Endometrial microvascular endothelial cells (primary cell): ENCODE measurements around the gene FOXN1. TPM values are rescaled to one million over a fixed set of nuclear protein-coding genes. Genes with fewer than 3 reads are reported as not detected.

ENCODE experiments used
- in situ Hi-C: cut with HindIII; loops from 2 replicates; pipeline ENCODE4 v1.10.0; 2017; ENCODE audit warnings: low sequenced_read_pairs, low pct_unique_long_range_greater_than_20kb; ENCODE audit errors: inconsistent ontology term
- total RNA-seq: library from RNA; depleted of rRNA; stranded (reverse); fragments of >200 nt; gene quantifications from one replicate; pipeline ENCODE4 v1.2.3, GENCODE V29; 2015; ENCODE audit errors: inconsistent ontology term

The FOXN1 gene
- total RNA-seq, 1 donor from 2014 or later: not detected

- in situ Hi-C loops: no loop called here
Observed at GRCh38 chr17:28534740-28535375, 28.7 kb downstream of the FOXN1 start.

GRCh38 chr17:28536532-28537218, 30.5 kb downstream of the FOXN1 start:
- in situ Hi-C loops: no loop called here

GRCh38 chr17:28537219-28537610, 31.1 kb downstream of the FOXN1 start:
- in situ Hi-C loops: no loop called here

GRCh38 chr17:28538296-28538895, 32.2 kb downstream of the FOXN1 start:
- in situ Hi-C loops: no loop called here

- in situ Hi-C loops: no loop called here
Observed at GRCh38 chr17:28540231-28540630, 34.1 kb downstream of the FOXN1 start.

- in situ Hi-C loops: no loop called here
Observed at GRCh38 chr17:28541439-28541838, 35.3 kb downstream of the FOXN1 start.

- in situ Hi-C loops: no loop called here
Observed at GRCh38 chr17:28544402-28545140, 38.4 kb downstream of the FOXN1 start.

GRCh38 chr17:28545141-28545503, 39.0 kb downstream of the FOXN1 start:
- in situ Hi-C loops: no loop called here

GRCh38 chr17:28545787-28546415, 39.8 kb downstream of the FOXN1 start:
- in situ Hi-C loops: no loop called here

GRCh38 chr17:28547096-28547622, 41.0 kb downstream of the FOXN1 start:
- in situ Hi-C loops: no loop called here

- in situ Hi-C loops: no loop called here
Observed at GRCh38 chr17:28547623-28548416, 41.7 kb downstream of the FOXN1 start.

GRCh38 chr17:28548417-28549130, 42.4 kb downstream of the FOXN1 start:
- in situ Hi-C loops: no loop called here

GRCh38 chr17:28549236-28550132, 43.3 kb downstream of the FOXN1 start:
- in situ Hi-C loops: no loop called here

- in situ Hi-C loops: no loop called here
Observed at GRCh38 chr17:28550858-28551257, 44.7 kb downstream of the FOXN1 start.

GRCh38 chr17:28551421-28552175, 45.5 kb downstream of the FOXN1 start:
- in situ Hi-C loops: no loop called here
